ENCODE data around the gene PRR23B. TPM values are rescaled to one million over a fixed set of nuclear protein-coding genes. Genes with fewer than 3 reads are reported as not detected.

Gene PRR23B
- total RNA-seq, 1 donor from 2014 or later, result not detected

GRCh38 chr3:138974462-138974861 is 46.3 kb downstream of the PRR23B start:
- DNase-seq, result no peak

- DNase-seq, result no peak
Measured at GRCh38 chr3:138972941-138973340, 47.8 kb downstream of the PRR23B start.

- no peak for DNase-seq
Measured at GRCh38 chr3:138971766-138972320, 48.9 kb downstream of the PRR23B start.

Other genes starting within 250 kb of the PRR23B start
- 35.4 TPM for gene PIK3CB, start 186.0 kb downstream of the PRR23B start, total RNA-seq
- 0.30 TPM for gene FOXL2, start 73.8 kb downstream of the PRR23B start, total RNA-seq
- gene FOXL2NB, start 73.7 kb downstream of the PRR23B start, total RNA-seq, result 0.39 TPM
- not detected for gene PRR23A, start 14.7 kb downstream of the PRR23B start, total RNA-seq
- not detected for gene PRR23C, start 24.0 kb upstream of the PRR23B start, total RNA-seq

All from skin of body (tissue), 2 donors.